Tibial nerve (tissue), 4 donors: Measurements from ENCODE around the gene C1orf226.

Experiments
- EP300 ChIP-seq, 2 donors: sonication (generic); formaldehyde crosslinking; IDR thresholded peaks; one replicate each; pipeline ENCODE4 v1.6.1; 2017; ENCODE audit warnings: antibody characterized with exemption in 2 of 2, mild to moderate bottlenecking in 1 of 2
- POLR2A ChIP-seq, 2 donors: fragments of 450-650 bp; IDR thresholded peaks; one replicate each; pipeline ENCODE4 v1.6.1; 2017; ENCODE audit warnings: antibody characterized with exemption in 2 of 2, mild to moderate bottlenecking in 2 of 2, moderate library complexity in 2 of 2
- TF ChIP-seq, protein P1 (sequence below), 5 experiments: fragments of 200-600 bp in 3 of 5; fragments of 450-650 bp in 2 of 5; sonication (generic) in 3 of 5; IDR thresholded peaks; one replicate each; pipeline ENCODE4 v1.5.1; 2016 to 2019; ENCODE audit warnings: antibody characterized with exemption in 5 of 5, mild to moderate bottlenecking in 3 of 5, moderate library complexity in 2 of 5

DNA sequence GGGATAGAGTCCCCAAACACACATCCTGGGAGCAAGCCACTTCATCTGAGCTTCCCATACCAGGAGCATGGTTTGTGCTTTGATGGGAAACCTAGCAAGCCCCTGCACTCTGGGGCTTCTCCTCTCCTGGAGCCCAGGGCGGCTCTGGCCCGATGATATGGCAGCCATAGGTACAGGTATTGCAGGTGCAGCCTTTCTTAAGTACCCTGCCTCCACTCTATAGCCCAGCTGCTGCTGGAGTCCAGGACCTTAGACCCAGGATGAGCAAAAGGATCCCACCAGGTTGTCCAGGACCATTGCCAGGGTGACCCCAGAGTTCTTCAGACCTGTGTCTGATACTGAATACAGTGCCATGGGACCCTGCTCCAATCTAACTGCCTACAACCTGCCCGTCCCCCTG lies 4.2 kb downstream of the C1orf226 start:
- TF ChIP-seq POLR2A (IDR thresholded peaks at IDR 0.05) (no peak), EP300 (IDR thresholded peaks at IDR 0.05) (no peak)
- TF ChIP-seq, protein P1, sequence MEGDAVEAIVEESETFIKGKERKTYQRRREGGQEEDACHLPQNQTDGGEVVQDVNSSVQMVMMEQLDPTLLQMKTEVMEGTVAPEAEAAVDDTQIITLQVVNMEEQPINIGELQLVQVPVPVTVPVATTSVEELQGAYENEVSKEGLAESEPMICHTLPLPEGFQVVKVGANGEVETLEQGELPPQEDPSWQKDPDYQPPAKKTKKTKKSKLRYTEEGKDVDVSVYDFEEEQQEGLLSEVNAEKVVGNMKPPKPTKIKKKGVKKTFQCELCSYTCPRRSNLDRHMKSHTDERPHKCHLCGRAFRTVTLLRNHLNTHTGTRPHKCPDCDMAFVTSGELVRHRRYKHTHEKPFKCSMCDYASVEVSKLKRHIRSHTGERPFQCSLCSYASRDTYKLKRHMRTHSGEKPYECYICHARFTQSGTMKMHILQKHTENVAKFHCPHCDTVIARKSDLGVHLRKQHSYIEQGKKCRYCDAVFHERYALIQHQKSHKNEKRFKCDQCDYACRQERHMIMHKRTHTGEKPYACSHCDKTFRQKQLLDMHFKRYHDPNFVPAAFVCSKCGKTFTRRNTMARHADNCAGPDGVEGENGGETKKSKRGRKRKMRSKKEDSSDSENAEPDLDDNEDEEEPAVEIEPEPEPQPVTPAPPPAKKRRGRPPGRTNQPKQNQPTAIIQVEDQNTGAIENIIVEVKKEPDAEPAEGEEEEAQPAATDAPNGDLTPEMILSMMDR (IDR thresholded peaks at IDR 0.05) = no peak
